Nephron progenitor cell (in vitro differentiated cells): ENCODE data around the gene CTDNEP1.
A peak's percentile ranks its signal among the peaks of the same experiment; 100 is the strongest.

ENCODE experiments used
- DNase-seq: peaks from one replicate; pipeline ENCODE4 v3.0.0; 2021
- H3K27ac Mint-ChIP-seq: 2 replicates; pipeline ENCODE4 v1.8.0; 2021; ENCODE audit warnings: mild to moderate bottlenecking, moderate library complexity, mixed read lengths
- H3K27me3 Mint-ChIP-seq: 2 replicates; pipeline ENCODE4 v1.8.0; 2021; ENCODE audit warnings: mild to moderate bottlenecking, low read depth, mixed read lengths; ENCODE audit not compliant: poor library complexity
- H3K36me3 Mint-ChIP-seq: 2 replicates; pipeline ENCODE4 v1.8.0; 2021; ENCODE audit warnings: low read depth, mixed read lengths
- H3K4me1 Mint-ChIP-seq: 2 replicates; pipeline ENCODE4 v1.8.0; 2021; ENCODE audit warnings: mixed read lengths
- H3K4me3 Mint-ChIP-seq: 2 replicates; pipeline ENCODE4 v1.8.0; 2021; ENCODE audit warnings: mild to moderate bottlenecking, moderate library complexity, mixed read lengths
- H3K9me3 Mint-ChIP-seq: 2 replicates; pipeline ENCODE4 v1.8.0; 2021; ENCODE audit warnings: mild to moderate bottlenecking, moderate library complexity, mixed read lengths
- TF ChIP-seq, protein P1 (sequence below): fragments of 200-600 bp; sonication (generic); IDR thresholded peaks from 2 replicates; pipeline ENCODE4 v1.5.0; 2021; ENCODE audit warnings: antibody characterized with exemption

CTDNEP1 gene

DNA sequence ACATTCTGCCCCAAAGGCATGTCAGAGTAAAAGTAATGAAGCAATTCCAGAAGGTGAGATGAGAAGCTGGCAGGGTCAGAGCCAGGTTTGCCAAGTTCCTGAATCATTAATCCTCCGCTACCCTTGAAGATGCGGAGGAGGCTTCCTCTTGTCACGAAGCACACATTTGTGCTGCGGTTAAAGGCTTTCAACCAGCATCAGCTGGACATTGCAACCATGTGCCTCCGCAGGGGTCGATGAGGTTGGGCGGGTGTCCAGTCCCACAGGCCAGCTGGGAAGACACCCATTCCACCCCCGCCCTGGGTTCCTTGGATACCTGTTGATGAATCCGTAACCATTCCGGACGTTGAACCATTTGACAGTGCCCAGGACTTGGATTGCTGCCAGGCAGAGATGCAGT, 41.6 kb upstream of the CTDNEP1 start:
- Mint-ChIP-seq H3K27me3 (peaks cover 55% of the 10 kb centered on the region), H3K36me3 (no peaks in the 10 kb centered on the region), H3K4me1 (peaks cover 59% of the 10 kb centered on the region), H3K4me3 (peak overlapping the region; percentile 64), H3K27ac (no peak overlapping the region), H3K9me3 (no peaks in the 10 kb centered on the region)
- TF ChIP-seq, protein P1, sequence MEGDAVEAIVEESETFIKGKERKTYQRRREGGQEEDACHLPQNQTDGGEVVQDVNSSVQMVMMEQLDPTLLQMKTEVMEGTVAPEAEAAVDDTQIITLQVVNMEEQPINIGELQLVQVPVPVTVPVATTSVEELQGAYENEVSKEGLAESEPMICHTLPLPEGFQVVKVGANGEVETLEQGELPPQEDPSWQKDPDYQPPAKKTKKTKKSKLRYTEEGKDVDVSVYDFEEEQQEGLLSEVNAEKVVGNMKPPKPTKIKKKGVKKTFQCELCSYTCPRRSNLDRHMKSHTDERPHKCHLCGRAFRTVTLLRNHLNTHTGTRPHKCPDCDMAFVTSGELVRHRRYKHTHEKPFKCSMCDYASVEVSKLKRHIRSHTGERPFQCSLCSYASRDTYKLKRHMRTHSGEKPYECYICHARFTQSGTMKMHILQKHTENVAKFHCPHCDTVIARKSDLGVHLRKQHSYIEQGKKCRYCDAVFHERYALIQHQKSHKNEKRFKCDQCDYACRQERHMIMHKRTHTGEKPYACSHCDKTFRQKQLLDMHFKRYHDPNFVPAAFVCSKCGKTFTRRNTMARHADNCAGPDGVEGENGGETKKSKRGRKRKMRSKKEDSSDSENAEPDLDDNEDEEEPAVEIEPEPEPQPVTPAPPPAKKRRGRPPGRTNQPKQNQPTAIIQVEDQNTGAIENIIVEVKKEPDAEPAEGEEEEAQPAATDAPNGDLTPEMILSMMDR = no peak
- DNase-seq = no peak

DNA sequence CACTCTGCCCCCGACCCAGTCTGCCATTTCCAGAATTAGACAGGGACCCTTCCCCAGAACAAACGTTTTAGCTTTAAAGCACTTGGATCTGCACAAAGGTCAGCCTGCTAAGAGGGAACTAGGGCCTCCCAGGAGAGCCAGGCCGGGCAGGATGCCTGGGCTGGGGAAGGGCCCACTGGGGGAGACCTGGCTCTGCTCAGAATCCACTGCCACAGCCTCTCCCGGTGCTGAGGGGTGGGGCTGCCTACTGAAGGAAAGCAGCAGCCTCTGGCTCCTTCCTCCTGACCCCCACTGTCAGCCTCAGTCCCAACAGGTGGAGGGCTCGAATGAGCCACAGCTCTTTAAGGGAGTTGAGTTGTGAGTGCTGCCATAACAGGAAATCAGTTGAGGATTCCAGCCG, 41.2 kb upstream of the CTDNEP1 start:
- TF ChIP-seq, protein P1 = no peak
- peaks cover 63% of the 10 kb centered on the region for H3K4me1 Mint-ChIP-seq
- DNase-seq = no peak
- peak overlapping the region; percentile 54 for H3K4me3 Mint-ChIP-seq
- H3K36me3 Mint-ChIP-seq = no peaks in the 10 kb centered on the region
- no peaks in the 10 kb centered on the region for H3K9me3 Mint-ChIP-seq
- H3K27ac Mint-ChIP-seq = no peak overlapping the region
- peaks cover 50% of the 10 kb centered on the region for H3K27me3 Mint-ChIP-seq

GRCh38 chr17:7292194-7292593, 40.7 kb upstream of the CTDNEP1 start:
- Mint-ChIP-seq H3K27ac (no peak overlapping the region), H3K9me3 (no peaks in the 10 kb centered on the region), H3K27me3 (peaks cover 49% of the 10 kb centered on the region), H3K4me1 (peaks cover 68% of the 10 kb centered on the region), H3K36me3 (no peaks in the 10 kb centered on the region), H3K4me3 (no peak overlapping the region)
- TF ChIP-seq, protein P1 = no peak
- no peak for DNase-seq

- Mint-ChIP-seq H3K4me3 (no peak overlapping the region), H3K9me3 (no peaks in the 10 kb centered on the region), H3K36me3 (peaks cover 8% of the 10 kb centered on the region), H3K4me1 (peaks cover 70% of the 10 kb centered on the region), H3K27ac (no peak overlapping the region), H3K27me3 (peaks cover 35% of the 10 kb centered on the region)
- DNase-seq = no peak
- TF ChIP-seq, protein P1 = no peak
Observed at GRCh38 chr17:7290685-7291084, 39.2 kb upstream of the CTDNEP1 start.

GRCh38 chr17:7290166-7290565, 38.6 kb upstream of the CTDNEP1 start:
- peaks cover 30% of the 10 kb centered on the region for H3K27me3 Mint-ChIP-seq
- H3K36me3 Mint-ChIP-seq = peaks cover 9% of the 10 kb centered on the region
- peaks cover 68% of the 10 kb centered on the region for H3K4me1 Mint-ChIP-seq
- no peak for DNase-seq
- H3K27ac Mint-ChIP-seq = no peak overlapping the region
- no peaks in the 10 kb centered on the region for H3K9me3 Mint-ChIP-seq
- no peak overlapping the region for H3K4me3 Mint-ChIP-seq
- TF ChIP-seq, protein P1 = no peak

- peaks cover 24% of the 10 kb centered on the region for H3K27me3 Mint-ChIP-seq
- no peaks in the 10 kb centered on the region for H3K9me3 Mint-ChIP-seq
- H3K4me3 Mint-ChIP-seq = no peak overlapping the region
- peaks cover 9% of the 10 kb centered on the region for H3K36me3 Mint-ChIP-seq
- DNase-seq = no peak
- TF ChIP-seq, protein P1 = no peak
- H3K4me1 Mint-ChIP-seq = peaks cover 66% of the 10 kb centered on the region
- H3K27ac Mint-ChIP-seq = no peak overlapping the region
Observed at GRCh38 chr17:7289256-7290032, 37.9 kb upstream of the CTDNEP1 start.
